ENCODE measurements around the gene DHX8. TPM values are rescaled to one million over a fixed set of nuclear protein-coding genes. Genes with fewer than 3 reads are reported as not detected.
"Not testable (repeated sequence)": the region's sequence is repeated elsewhere in the genome, so short reads cannot be mapped to it uniquely, and the experiment has no call there.

Gene DHX8
- total RNA-seq, 1 experiment from 2014 or later = 54.1 TPM

DNA sequence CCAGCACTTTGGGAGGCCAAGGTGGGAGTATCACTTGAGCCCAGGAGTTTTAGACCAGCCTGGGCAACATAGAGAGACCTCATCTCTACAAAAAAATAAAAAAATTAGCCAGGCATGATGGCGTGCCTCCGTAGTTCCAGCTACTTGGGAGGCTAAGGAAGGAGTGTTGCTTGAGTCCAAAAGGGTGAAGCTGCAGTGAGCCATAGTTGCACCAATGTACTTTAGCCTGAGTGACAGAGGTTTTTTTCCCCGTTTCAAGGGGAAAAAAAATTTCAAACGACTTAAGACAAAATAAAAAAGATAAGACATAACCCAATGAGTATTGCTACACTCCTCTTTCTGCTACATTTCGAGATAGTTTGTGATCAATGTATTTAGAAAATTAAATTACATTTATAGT is 6.8 kb downstream of the DHX8 start:
- H4K5ac ChIP-seq (ENCODE audit: insufficient read length, low read depth, low read length) = no peak overlapping the region
- Mint-ChIP-seq H3K36me3 (ENCODE audit: insufficient read depth in 1 of 3, low read depth in 3 of 3) (peaks cover 30 to 54% (median 52%) of the 10 kb centered on the region in 3 experiments; a peak in 6 of 7 replicates), H3K27ac (no peak overlapping the region), H3K27me3 (ENCODE audit: low read depth) (no peaks in the 10 kb centered on the region), H3K4me1 (no peaks in the 10 kb centered on the region), H3K4me3 (no peak overlapping the region), H3K9me3 (no peaks in the 10 kb centered on the region)
- H2BK12ac ChIP-seq (ENCODE audit: insufficient read length, low read depth, low read length) = no peak overlapping the region
- no peaks in the 10 kb centered on the region for H4K20me1 ChIP-seq (ENCODE audit: control insufficient read depth, insufficient read depth, insufficient read length)
- H4K91ac ChIP-seq (ENCODE audit: insufficient read length, low read depth, low read length) = no peak overlapping the region
- no peak overlapping the region for H2BK120ac ChIP-seq (ENCODE audit: low read depth, low read length, poor library complexity, severe bottlenecking)
- H3K4me1 ChIP-seq (ENCODE audit: insufficient read depth, low read length) = no peaks in the 10 kb centered on the region
- H3K79me2 ChIP-seq (ENCODE audit: insufficient read depth, low read length) = peaks cover 5% of the 10 kb centered on the region; the same call in 1 of the 2 replicates
- no peaks in the 10 kb centered on the region for H3K23me2 ChIP-seq (ENCODE audit: insufficient read length, low read depth, low read length, poor library complexity, severe bottlenecking)
- H2BK15ac ChIP-seq (ENCODE audit: low read depth, low read length) = no peak overlapping the region
- H3K14ac ChIP-seq (ENCODE audit: insufficient read depth, low read length) = no peak overlapping the region
- no CpG with 5 or more reads among the region's 5 CpGs for WGBS (ENCODE audit: extremely low coverage, insufficient read length, low lambda C conversion rate)
- no peak overlapping the region for H2BK20ac ChIP-seq (ENCODE audit: low read depth, low read length, poor library complexity, severe bottlenecking)
- no peak overlapping the region for H2AK5ac ChIP-seq (ENCODE audit: insufficient read length, low read length)
- H2BK5ac ChIP-seq (ENCODE audit: insufficient read length, low read length) = no peak overlapping the region
- no peak overlapping the region for H3K56ac ChIP-seq (ENCODE audit: insufficient read length, low read depth, low read length)
- no peak overlapping the region for H3T11ph ChIP-seq (ENCODE audit: low read length)
- no peak overlapping the region for H2AFZ ChIP-seq (ENCODE audit: low read length)
- H4K8ac ChIP-seq (replicated peaks; ENCODE audit: insufficient read length, low read depth, low read length) = no peak overlapping the region
- DNase-seq = no peak
- TF ChIP-seq, protein P1, sequence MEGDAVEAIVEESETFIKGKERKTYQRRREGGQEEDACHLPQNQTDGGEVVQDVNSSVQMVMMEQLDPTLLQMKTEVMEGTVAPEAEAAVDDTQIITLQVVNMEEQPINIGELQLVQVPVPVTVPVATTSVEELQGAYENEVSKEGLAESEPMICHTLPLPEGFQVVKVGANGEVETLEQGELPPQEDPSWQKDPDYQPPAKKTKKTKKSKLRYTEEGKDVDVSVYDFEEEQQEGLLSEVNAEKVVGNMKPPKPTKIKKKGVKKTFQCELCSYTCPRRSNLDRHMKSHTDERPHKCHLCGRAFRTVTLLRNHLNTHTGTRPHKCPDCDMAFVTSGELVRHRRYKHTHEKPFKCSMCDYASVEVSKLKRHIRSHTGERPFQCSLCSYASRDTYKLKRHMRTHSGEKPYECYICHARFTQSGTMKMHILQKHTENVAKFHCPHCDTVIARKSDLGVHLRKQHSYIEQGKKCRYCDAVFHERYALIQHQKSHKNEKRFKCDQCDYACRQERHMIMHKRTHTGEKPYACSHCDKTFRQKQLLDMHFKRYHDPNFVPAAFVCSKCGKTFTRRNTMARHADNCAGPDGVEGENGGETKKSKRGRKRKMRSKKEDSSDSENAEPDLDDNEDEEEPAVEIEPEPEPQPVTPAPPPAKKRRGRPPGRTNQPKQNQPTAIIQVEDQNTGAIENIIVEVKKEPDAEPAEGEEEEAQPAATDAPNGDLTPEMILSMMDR (conservative IDR thresholded peaks at IDR 0.05) = no peak
- no peaks in the 10 kb centered on the region for H3K9me3 ChIP-seq (ENCODE audit: control insufficient read depth, low read depth, low read length)
- no peaks in the 10 kb centered on the region for H3K27me3 ChIP-seq (ENCODE audit: insufficient read depth, low read length)
- H3K79me1 ChIP-seq (ENCODE audit: insufficient read depth, low read depth, low read length, poor library complexity, severe bottlenecking) = no peaks in the 10 kb centered on the region
- H3K18ac ChIP-seq (ENCODE audit: insufficient read length, low read depth, low read length) = no peak overlapping the region
- H3K27ac ChIP-seq (ENCODE audit: insufficient read length, low read depth, low read length) = no peak overlapping the region
- H3K23ac ChIP-seq (ENCODE audit: insufficient read length, low read depth, low read length) = no peak overlapping the region
- no peak overlapping the region for H3K4ac ChIP-seq (ENCODE audit: low read depth, low read length)
- no peak overlapping the region for H3K9ac ChIP-seq (ENCODE audit: extremely low read depth, insufficient read length, low read length)
- no peak overlapping the region for H3K4me2 ChIP-seq (ENCODE audit: insufficient read depth, insufficient read length, low read length)

DNA sequence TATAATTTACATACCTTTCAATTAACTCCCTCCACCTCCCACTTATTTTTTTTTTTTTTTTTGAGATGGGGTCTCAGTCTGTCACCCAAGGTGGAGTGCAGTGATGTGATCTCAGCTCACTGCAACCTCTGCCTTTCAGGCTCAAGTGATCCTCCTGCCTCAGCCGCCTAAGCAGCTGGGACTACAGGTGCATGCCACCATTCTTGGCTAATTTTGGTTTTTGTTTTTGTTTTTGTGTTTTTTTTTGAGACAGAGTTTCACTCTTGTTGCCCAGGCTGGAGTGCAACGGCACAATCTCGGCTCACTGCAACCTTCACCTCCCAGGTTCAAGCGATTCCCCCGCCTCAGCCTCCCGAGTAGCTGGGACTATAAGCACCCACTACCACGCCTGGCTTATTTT is 25.7 kb downstream of the DHX8 start:
- not testable (repeated sequence) for H3K79me1 ChIP-seq (ENCODE audit: insufficient read depth, low read depth, low read length, poor library complexity, severe bottlenecking); H3K27ac ChIP-seq (ENCODE audit: insufficient read length, low read depth, low read length); H4K8ac ChIP-seq (replicated peaks; ENCODE audit: insufficient read length, low read depth, low read length); H3K27me3 Mint-ChIP-seq (ENCODE audit: low read depth); H2BK120ac ChIP-seq (ENCODE audit: low read depth, low read length, poor library complexity, severe bottlenecking); H2AFZ ChIP-seq (ENCODE audit: low read length); H2AK5ac ChIP-seq (ENCODE audit: insufficient read length, low read length); H3K4me2 ChIP-seq (ENCODE audit: insufficient read depth, insufficient read length, low read length); H3K56ac ChIP-seq (ENCODE audit: insufficient read length, low read depth, low read length); H3K27ac Mint-ChIP-seq; H3K9me3 ChIP-seq (ENCODE audit: control insufficient read depth, low read depth, low read length); H3K18ac ChIP-seq (ENCODE audit: insufficient read length, low read depth, low read length); H2BK12ac ChIP-seq (ENCODE audit: insufficient read length, low read depth, low read length); H2BK5ac ChIP-seq (ENCODE audit: insufficient read length, low read length); DNase-seq; H3T11ph ChIP-seq (ENCODE audit: low read length); H4K5ac ChIP-seq (ENCODE audit: insufficient read length, low read depth, low read length); H2BK20ac ChIP-seq (ENCODE audit: low read depth, low read length, poor library complexity, severe bottlenecking); H4K20me1 ChIP-seq (ENCODE audit: control insufficient read depth, insufficient read depth, insufficient read length); H4K91ac ChIP-seq (ENCODE audit: insufficient read length, low read depth, low read length); H3K23ac ChIP-seq (ENCODE audit: insufficient read length, low read depth, low read length); H3K14ac ChIP-seq (ENCODE audit: insufficient read depth, low read length); H3K9ac ChIP-seq (ENCODE audit: extremely low read depth, insufficient read length, low read length); H2BK15ac ChIP-seq (ENCODE audit: low read depth, low read length); H3K9me3 Mint-ChIP-seq; H3K79me2 ChIP-seq (ENCODE audit: insufficient read depth, low read length); H3K4me1 ChIP-seq (ENCODE audit: insufficient read depth, low read length); H3K4me3 Mint-ChIP-seq; H3K27me3 ChIP-seq (ENCODE audit: insufficient read depth, low read length); H3K4ac ChIP-seq (ENCODE audit: low read depth, low read length); H3K23me2 ChIP-seq (ENCODE audit: insufficient read length, low read depth, low read length, poor library complexity, severe bottlenecking); H3K4me1 Mint-ChIP-seq
- peaks cover 34 to 77% (median 76%) of the 10 kb centered on the region in 3 experiments for H3K36me3 Mint-ChIP-seq (ENCODE audit: insufficient read depth in 1 of 3, low read depth in 3 of 3)
- WGBS (ENCODE audit: extremely low coverage, insufficient read length, low lambda C conversion rate) = no CpG with 5 or more reads among the region's 7 CpGs

Data from H9 (cell line).